HG03039 (cell line): Measurements from ENCODE around the gene INO80C.

Source experiments
- ATAC-seq: cut with Tn5 transposase; IDR thresholded peaks from one replicate; pipeline ENCODE4 v1.9.1; 2021; ENCODE audit warnings: mild to moderate bottlenecking, moderate library complexity; ENCODE audit not compliant: unreplicated experiment

The INO80C gene

GRCh38 chr18:35435401-35435800 is 62.4 kb downstream of the INO80C start:
- ATAC-seq = no peak

GRCh38 chr18:35432565-35433001 is 65.2 kb downstream of the INO80C start:
- no peak for ATAC-seq

- ATAC-seq = no peak
These were observed 66.4 kb downstream of the INO80C start for GRCh38 chr18:35431374-35431741.

- ATAC-seq = no peak
These were observed 66.9 kb downstream of the INO80C start for GRCh38 chr18:35430721-35431373.

GRCh38 chr18:35426786-35427185 is 71.0 kb downstream of the INO80C start:
- ATAC-seq = no peak

- ATAC-seq = no peak
These were observed 73.4 kb downstream of the INO80C start for GRCh38 chr18:35424356-35424755.

GRCh38 chr18:35422237-35422636 is 75.5 kb downstream of the INO80C start:
- no peak for ATAC-seq

GRCh38 chr18:35418610-35419009 is 79.2 kb downstream of the INO80C start:
- ATAC-seq = no peak
